Skin of body (tissue), 2 donors: Measurements from ENCODE around the gene GOSR2. TPM values are rescaled to one million over a fixed set of nuclear protein-coding genes. Genes with fewer than 3 reads are reported as not detected.
"Not testable (repeated sequence)": the region's sequence is repeated elsewhere in the genome, so short reads cannot be mapped to it uniquely, and the experiment has no call there.

Experiments used
- DNase-seq: peaks from one replicate; lab custom pipeline; 2025; lab: John Stamatoyannopoulos, UW
- total RNA-seq: library from RNA; depleted of rRNA; stranded (reverse); fragments of >200 nt; gene quantifications from one replicate; pipeline ENCODE4 v1.2.3, GENCODE V29; 2014

GOSR2 gene
- total RNA-seq, 1 donor from 2014 or later: 38.1 TPM

DNA sequence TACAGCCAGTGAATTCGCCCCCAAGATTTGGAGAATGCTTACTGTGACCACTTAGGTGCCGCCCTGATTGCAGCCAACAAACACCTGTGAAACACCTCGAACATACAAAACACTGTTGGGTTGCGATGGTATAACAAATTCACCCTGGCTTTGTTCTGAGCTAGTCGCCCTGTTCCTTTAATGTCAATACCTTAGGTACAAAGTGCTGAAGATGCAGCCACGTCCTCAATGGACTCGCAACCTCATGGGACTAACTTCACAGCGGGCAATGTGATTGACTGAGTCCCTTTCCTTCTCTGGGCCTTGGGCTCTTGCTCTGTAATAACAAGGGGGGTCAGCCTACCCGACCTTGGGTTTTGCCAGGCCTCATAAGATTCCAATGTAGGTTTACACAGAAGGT is 28.9 kb upstream of the GOSR2 start:
- no peak for DNase-seq

DNA sequence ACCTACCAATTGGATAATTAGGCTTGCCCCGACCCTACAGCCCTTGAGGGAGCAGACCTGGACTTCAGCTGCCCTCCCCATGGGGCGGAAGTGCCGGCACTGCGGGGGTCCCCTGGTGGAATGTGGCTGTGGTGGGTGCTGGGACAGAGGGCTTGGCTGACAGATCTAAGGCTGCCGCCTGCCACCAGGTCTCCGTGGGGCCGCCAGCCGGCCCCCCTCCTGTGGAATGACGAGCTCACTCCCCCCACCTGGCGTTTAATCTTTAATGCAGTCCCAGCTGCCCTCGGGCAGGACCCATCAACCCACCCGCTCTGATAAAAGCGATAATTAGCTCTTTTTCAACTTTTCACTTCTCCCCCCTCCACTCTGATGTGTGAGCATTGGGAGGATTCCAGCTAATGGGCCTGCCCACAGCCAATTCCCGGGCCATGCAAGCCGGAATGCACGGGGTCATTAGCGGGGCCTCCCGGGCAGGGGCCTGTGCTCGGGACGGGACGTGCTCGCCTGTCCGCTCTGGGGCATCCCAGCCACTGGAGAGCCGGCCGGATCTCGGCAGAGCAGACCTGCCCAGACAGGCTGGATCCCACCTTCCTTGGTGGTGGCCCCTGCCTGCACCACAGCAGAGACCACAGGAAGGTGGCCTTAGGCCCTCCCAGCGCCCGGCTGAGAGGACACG is 28.3 kb upstream of the GOSR2 start:
- no peak for DNase-seq

DNA sequence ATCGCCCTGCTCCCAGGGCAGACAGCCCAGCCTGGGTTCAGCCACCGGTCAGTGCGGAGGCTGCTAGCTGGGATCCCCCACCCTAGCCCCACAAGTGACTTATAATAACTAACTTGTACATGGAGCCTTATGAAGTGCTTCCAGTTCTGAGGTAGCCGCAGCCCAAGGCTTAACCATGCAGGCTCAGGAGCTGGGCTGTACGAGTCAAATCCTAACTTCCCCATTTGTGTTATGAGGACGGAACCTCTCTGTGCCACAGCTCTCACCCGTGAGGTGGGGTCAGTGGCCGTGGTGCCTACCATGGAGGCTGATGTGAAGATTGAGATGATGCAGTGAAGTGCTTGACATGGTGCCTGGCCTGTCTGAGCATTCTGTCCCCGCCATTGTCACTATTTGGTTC is 27.8 kb upstream of the GOSR2 start:
- DNase-seq: no peak

DNA sequence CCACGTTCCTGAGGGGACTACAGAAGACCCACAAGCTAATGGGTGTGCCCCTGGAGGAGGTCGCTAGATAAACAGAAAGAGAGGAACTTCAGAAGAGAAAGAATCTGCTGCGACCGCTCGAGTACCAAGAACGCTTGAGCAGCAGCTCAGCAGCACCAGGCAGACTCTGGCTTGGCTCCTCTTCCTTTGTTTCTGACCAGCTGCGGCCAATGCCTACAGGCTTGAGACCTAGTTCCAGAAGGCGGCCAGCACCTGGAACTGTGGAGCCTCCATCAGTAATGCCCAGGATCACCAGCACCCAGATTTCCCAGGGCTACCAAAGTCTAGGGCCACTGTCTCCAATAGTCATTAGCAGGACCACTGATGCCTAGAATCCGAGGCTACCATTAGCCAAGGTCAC is 26.0 kb upstream of the GOSR2 start:
- DNase-seq: no peak

DNA sequence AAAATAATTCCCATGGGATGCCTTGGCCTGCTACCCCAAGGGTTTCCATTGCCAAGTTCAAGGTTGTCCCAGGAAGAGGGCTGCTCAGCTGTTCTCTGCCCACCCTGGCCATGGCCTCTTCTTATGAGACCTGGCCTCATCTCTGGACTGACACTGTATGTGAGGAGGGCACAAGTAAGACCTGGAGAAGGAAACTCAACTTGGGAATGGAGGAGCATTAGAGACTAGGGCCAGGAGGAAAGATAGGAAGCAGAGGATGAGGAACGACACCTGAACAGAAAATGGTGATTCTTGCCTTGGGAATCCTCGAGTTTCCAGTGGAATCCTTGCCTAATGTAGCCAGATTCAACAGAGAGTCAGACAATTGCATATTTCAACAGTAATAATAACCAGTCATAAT is 24.6 kb upstream of the GOSR2 start:
- no peak for DNase-seq

DNA sequence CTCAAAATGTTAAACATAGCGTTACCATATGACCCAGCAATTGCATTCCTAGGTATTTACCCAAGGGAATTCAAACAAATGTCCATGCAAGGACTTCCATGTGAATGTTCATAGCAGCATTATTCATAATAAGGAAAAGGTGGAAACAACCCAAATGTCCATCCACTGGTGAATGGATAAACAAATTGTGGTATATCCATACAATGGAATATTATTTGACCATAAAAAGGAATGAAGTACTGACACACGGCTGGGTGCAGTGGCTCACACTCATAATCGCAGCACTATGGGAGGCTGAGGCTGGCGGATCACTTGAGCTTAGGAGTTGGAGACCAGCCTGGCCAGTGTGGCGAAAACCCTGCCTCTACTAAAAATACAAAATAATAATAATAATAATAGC is 24.1 kb upstream of the GOSR2 start:
- no peak for DNase-seq

DNA sequence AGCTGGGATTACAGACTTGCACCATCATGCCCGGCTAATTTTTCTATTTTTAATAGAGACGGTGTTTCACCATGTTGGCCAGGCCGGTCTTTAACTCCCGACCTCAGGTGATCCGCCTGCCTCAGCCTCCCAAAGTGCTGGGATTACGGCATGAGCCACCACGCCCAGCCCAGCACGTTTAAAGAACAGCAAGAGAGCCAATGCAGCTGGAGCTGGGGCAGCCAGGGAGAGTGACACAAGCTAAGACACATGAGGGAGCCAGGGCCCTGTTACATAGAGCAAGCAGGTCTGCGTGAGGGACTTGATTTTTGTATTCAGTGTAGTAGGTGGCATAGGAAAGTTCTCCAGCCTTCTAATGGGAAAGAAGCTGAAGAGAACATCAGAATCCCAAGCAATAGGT is 21.7 kb upstream of the GOSR2 start:
- no peak for DNase-seq

DNA sequence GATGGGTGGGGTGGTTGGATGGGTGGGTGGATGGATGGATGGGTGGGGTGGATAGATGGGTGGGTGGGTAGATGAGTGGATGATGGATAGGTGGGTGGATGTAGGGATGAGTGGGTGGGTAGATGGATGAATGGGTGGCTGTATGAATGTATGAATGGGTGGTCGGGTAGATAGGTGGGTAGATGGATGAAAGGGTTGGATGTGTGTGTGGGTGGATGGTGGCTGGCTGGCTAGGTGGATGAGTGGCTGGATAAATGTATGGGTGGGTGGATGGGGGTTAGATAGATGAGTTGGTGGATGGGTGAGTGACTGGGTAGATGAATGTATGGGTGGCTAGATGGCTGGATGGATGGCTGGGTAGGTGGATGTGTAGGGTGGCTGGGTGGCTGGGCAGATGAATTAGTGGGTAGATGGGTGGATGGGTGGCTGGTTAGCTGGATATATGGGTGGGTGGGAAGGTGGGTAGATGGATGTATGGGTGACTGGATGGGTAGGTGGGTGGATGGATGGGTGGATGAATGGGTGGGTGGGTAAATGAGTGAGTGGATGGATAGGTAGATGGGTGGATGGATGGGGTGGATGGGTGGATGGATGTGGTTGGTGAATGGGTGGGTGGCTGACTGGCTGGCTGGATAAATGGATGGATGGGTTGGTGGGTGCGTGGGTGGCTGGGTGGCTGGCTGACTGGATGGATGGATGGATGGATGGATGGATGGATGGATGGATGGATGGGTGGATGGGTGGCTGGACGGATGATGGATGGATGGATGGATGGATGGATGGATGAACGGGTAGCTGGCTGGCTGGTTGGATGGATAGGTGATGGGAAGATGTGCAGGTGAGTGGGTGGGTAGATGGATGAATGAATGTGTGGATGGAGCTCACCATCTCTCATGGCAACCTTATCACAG is 18.9 kb upstream of the GOSR2 start:
- no peak for DNase-seq

DNA sequence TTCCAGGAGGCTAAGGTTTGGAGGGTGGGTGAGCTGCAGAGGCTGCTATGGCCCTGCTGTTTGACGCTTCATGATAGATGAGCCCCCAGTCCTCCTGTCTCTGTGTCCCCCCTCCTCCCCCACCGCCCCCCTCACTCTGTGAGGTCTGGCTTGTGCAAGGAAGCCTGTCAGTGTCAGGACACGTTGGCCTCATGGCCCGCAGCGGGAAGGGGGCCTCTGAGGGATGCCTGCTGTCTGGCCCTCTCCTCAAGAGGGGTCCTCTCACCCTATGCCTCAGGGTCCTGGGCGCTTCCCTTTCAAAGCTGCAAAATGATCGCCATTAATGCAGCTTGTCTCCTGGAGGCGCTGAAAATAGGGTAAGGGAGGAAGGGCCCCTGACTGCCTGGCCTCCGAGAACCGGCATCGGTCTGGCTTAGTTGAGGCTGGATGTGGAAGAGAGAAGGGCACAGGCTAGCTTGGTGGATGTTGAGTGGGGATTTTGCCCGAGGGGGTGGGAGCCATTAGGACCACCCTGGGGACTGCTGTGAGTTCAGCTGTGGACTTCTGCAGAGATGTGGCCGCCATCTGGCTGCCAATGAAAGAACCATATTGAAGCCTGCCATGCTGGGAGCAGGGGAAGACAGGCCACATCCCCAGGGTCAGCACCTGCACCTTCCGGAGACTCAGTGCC is 14.8 kb upstream of the GOSR2 start:
- DNase-seq: no peak

DNA sequence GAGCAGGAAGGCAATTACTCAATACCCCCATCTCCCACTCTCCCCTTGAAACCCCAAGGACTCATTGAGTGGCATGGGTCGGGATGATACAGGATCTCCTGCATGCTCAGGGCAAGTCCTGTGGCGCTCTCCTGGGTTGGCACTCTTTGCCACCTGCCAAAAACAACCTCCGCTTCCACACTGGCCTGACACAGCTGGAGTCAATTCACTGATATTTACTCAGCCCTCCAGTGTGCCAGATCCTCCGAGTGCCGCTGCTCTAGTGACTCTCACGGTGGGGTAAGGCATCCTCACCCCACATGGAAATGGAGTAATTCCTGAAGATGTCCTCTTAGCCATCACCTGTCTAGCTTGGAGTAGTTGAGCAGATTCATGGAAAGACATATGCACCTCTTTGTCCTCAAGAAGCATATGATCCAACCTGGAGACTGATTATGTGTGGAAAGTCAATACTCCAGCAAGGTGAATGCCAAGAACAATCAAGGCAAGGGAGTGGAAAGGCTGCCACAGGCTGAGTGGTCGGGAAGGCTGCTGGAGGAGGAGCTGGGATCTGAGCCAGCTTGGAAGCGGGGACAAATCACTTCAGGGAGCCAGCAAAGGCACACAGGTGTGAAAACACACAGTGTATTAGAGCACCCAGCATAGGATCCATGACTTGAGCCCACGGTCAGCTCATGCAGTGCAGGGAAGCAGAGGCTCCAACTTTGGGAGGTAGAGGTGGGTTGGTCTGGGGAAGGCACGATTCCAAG is 12.6 kb upstream of the GOSR2 start:
- DNase-seq: no peak

DNA sequence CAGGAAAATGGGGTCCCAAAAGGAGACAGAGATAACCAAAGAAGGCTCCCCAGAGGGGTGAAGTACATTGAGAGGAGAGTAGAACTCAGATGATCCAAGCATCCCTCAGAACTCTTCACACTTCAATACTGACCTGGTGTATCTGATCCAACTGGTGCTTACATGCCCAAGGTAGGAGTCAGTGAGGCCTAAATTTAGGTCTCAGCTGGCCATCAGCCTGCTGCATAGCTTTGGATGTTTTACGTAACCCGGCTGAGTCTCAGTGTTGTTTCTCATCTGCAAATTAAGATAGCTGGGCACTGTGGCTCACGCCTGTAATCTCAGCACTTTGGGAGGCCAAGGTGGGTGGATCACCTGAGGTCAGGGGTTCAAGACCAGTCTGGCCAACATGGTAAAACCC is 11.6 kb upstream of the GOSR2 start:
- no peak for DNase-seq

DNA sequence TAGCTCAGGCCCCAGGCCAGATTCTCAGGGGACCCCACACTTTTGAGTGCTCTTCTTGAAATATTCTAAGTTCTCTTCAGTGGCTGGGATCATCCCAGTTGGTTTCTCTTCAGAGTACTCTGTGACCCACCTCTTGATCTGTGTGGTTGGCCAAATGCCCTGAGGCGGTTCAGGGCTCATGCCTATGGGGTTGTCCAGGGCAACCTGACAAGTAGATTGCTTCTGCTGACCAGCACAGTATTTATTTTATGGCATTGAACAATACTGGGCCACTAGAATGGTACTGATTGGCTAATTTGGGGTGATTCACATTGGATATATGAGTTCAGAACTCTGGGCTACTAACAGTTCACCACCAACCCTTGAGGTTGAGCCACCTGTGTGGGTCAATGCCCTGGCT is 7.4 kb upstream of the GOSR2 start:
- no peak for DNase-seq

DNA sequence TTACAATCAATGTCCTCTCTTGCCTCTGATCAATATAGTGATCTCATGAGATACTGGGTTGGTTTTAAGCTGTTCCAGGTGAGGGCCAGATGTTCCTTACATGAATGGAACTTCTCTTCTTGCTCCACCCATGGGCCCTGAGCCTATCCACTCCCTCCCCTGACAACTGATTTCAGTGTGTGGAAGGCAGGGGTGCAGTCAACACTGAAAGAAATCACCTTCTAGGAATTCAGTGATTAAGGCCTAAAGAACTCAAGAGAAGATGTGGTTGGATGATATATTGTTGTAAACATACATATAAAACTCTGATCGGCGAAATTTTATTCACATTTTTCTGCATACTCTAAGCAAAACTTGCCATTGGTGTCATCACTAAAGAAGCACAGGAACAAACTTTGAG is 6.7 kb upstream of the GOSR2 start:
- no peak for DNase-seq

DNA sequence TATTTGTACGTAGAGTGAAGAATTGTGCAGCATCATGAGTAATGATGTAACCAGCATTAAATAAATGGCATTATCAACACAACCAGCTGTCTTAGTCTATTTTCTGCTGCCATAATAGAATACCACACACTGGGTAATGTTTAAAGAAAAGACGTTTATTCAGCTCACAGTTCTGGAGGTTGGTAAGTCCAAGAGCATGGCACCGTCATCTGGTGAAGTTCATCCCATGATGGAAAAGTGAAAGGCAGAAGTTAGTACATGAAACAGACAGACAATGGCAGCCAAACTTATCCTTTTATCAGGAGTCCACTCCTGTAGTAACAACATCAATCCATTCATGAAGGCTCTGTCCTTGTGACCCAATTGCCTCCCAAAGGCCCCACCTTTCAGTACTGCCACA is 6.3 kb upstream of the GOSR2 start:
- DNase-seq: no peak

DNA sequence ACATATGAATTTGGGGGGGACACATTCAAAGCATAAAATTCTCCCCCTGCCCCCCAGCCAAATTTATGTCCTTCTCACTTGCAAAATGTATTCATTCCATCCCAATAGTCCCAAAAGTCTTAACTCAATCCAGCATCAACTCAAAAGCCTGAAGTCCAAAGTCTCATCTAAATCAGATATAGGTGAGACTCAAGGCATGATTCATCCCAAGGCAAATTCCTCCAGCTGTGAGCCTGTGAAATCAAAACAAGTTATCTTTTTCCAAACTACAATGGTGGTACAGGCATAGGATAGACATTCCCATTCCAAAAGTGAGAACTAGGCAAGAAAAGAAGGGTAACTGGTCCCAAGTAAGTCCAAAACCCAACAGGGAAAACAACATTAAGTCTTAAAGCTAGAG is 5.9 kb upstream of the GOSR2 start:
- no peak for DNase-seq

DNA sequence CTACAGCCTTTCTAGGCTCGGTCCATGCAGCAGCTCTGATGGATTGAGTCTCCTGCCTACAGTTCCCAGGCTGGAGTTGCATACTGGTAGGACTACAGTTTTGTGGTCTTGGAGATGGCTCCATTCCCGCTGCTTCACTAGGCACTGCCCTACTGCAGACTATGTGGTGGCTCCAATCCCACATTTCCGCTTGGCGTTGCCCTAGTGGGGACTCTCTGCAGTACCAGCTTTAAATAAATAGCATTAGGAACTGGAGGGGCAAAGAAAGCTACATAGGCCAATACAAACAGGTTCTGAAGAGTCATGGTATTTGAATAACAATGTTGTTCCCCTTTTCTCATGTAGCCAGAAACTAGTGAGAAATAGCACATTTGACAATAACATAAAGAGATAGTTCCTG is 5.4 kb upstream of the GOSR2 start:
- DNase-seq: no peak

DNA sequence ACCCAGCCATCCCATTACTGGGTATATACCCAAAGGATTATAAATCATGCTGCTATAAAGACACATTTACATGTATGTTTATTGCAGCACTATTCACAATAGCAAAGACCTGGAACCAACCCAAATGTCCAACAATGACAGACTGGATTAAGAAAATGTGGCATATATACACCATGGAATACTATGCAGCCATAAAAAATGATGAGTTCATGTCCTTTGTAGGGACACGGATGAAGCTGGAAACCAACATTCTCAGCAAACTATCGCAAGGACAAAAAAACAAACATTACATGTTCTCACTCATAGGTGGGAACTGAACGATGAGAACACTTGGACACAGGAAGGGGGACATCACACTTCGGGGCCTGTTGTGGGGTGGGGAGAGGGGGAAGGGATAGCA is 998 bp upstream of the GOSR2 start:
- not testable (repeated sequence) for DNase-seq

DNA sequence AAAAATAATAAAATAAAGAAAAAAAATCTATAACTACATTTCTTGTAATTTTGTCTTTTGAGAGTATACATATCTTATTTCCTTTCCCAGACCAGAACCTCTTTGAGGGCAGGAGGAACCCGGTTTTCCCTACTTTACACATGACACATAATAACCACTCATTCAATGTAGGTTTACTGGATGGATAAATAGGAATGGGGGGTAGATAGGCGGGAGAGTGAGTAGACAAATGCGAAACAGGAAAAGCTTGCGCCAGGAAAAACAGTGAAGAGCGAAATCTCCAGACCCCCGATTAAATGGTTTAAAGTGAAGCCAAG is 515 bp upstream of the GOSR2 start:
- no peak for DNase-seq

DNA sequence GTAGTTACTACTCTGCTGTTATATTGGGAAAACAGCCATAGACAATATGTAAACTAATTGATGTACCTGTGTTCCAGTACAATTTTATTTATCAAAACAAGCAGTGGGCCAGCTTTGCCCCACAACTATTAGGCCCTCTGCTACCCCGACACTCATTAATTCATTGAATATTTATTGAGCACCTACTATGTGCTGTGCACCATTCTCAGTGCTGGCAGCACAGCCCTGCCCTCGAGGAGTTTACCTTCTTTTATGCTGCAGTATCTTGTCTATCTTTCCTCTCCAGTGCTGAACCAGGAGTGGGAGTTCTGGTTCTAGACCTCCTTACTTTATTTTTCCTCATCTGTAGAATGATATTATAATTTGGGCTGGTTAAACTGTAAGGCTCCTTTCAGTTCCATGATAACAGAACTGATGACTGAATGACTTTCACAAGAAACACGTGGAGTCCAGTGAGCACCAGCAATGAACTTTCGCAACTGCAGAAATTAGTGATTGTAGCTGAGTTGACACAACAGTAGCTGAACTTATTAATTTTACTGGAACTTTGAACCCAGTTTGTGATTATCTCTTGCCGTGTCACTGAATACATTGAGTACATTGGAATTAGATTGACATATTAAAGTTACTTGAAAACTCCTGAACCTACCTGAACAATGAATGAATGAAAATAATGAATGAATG is 2.4 kb downstream of the GOSR2 start:
- no peak for DNase-seq

DNA sequence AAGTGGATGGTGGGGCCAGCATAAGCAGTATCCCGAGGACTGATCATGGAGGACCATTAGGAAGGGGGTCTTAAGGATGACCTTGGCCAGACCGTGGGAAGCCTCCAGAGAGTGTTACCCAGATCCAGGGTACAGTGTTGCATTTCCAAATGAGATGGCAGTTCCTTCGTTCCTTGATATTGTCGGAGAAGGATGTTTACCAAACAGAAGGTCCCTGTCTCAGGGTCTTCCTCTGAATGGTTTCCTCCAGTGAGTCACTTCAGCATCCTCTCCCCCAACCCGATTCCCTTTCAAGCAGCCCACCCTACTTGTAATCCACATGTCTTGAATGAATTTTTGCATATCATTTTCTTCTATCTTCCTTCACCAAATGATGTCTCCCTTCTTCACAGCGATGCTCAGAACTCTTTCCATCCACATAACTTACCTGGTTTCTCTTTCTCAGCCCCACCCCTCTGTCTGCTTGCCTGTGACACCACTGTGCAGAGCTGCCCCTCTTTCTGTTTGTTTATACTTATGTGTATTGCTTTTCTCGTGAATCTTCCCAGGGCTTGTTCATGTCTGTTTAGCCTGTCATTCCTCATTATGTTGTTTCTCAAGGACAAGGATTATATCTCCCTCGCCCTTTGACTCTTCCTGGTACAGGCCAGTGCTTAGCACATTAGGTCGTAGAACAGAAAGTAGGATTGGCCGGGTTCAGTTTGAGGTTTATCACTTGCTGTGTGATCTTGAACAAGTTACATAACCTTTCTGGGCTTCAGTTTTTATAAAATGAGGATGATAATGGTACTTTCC is 5.7 kb downstream of the GOSR2 start:
- DNase-seq: no peak

DNA sequence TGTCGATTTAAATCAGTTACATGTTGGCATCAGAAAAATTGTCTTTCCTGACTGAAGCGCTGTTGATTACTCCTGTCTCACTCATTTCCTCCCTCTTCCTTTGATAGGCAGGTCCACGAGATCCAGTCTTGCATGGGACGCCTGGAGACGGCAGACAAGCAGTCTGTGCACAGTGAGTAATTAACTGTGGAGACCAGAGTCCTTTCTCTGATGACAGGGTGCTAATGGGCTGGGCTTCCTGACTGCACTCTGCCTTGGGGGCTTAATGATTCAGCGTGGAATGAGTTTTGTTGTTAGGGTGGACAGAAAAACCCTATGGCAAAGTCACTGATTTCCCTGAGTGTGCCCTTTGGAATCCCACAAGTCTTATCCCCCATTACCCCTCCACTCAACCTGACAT is 6.5 kb downstream of the GOSR2 start:
- DNase-seq: no peak
